GM18868 (cell line): ENCODE data around the gene FGFBP1.

ENCODE experiments used
- ATAC-seq: cut with Tn5 transposase; IDR thresholded peaks from one replicate; pipeline ENCODE4 v1.9.1; 2021; ENCODE audit warnings: mild to moderate bottlenecking, moderate library complexity; ENCODE audit not compliant: unreplicated experiment

Gene FGFBP1

GRCh38 chr4:15938640-15939039, at the start of gene FGFBP1:
FGFBP1 (minus strand) TSS chr4:15938740; CDS start chr4:15936632, 2,108 bp downstream.
- no peak for ATAC-seq

- no peak for ATAC-seq
Measured at GRCh38 chr4:15988222-15988621, 49.7 kb upstream of the FGFBP1 start.

GRCh38 chr4:15986907-15987306, 48.4 kb upstream of the FGFBP1 start:
- ATAC-seq = no peak

- ATAC-seq = no peak
Measured at GRCh38 chr4:15983610-15984009, 45.1 kb upstream of the FGFBP1 start.

GRCh38 chr4:15982842-15983524, 44.4 kb upstream of the FGFBP1 start:
- no peak for ATAC-seq

GRCh38 chr4:15976456-15977447, 38.2 kb upstream of the FGFBP1 start:
- ATAC-seq = no peak

GRCh38 chr4:15971068-15971801, 32.7 kb upstream of the FGFBP1 start:
- ATAC-seq = no peak

- no peak for ATAC-seq
Measured at GRCh38 chr4:15968551-15969300, 30.2 kb upstream of the FGFBP1 start.

GRCh38 chr4:15965325-15965724, 26.8 kb upstream of the FGFBP1 start:
- no peak for ATAC-seq

- ATAC-seq = no peak
Measured at GRCh38 chr4:15964159-15964558, 25.6 kb upstream of the FGFBP1 start.

- peak; percentile 85 for ATAC-seq
Measured at GRCh38 chr4:15963576-15963975, 25.0 kb upstream of the FGFBP1 start.

GRCh38 chr4:15963001-15963451, 24.5 kb upstream of the FGFBP1 start, which contains the start of gene FGFBP2:
FGFBP2 (minus strand) TSS chr4:15963175; CDS start chr4:15963129, 46 bp downstream.
- ATAC-seq = peak; percentile 62

- ATAC-seq = no peak
Measured at GRCh38 chr4:15961781-15962510, 23.4 kb upstream of the FGFBP1 start.

GRCh38 chr4:15958562-15958961, 20.0 kb upstream of the FGFBP1 start:
- no peak for ATAC-seq

GRCh38 chr4:15956179-15956850, 17.8 kb upstream of the FGFBP1 start:
- peak; percentile 93 for ATAC-seq

- ATAC-seq = no peak
Measured at GRCh38 chr4:15955670-15956069, 17.1 kb upstream of the FGFBP1 start.

GRCh38 chr4:15953625-15954024, 15.1 kb upstream of the FGFBP1 start:
- ATAC-seq = no peak

- ATAC-seq = no peak
Measured at GRCh38 chr4:15951781-15952180, 13.2 kb upstream of the FGFBP1 start.

GRCh38 chr4:15948826-15949225, 10.3 kb upstream of the FGFBP1 start:
- ATAC-seq = no peak
